ENCODE measurements around the gene TPPP2.

DNA sequence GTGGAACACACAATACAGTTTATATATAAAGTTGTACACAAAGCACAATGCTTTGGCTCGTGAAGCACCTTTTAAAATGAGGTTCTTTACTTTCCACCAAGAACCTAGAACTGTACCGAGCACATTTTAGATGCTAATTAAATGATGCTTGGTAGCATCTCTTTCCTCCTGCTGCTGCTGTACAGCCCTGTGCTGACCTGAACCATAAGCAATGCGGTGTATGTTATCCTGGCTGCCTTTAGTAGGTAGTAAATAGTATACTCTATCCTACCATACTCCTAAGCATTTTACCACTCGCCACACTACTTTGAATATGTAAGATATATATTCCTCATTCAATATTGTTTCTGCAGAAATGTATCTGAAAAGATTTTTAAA, 24.7 kb downstream of the TPPP2 start:
- TF ChIP-seq EP300 (IDR thresholded peaks at IDR 0.05) = no peak
- TF ChIP-seq CTCF (IDR thresholded peaks at IDR 0.05) = no peak
- no peak for TF ChIP-seq POLR2A (IDR thresholded peaks at IDR 0.05)

Measured in ovary (tissue), 3 donors.